IMR-90 (cell line): Measurements from ENCODE around the gene DLG5. TPM values are rescaled to one million over a fixed set of nuclear protein-coding genes. Genes with fewer than 3 reads are reported as not detected.

ENCODE experiments used
- ATAC-seq: fragments of 200-7000 bp; cut with Tn5 transposase; 2 replicates; pipeline ENCODE4 v1.9.1; 2020; ENCODE audit warnings: low read depth, mild to moderate bottlenecking, moderate library complexity
- BruUV-seq: library from RNA; stranded (reverse); fragments of 400-500 nt; replicated peaks from 2 replicates; lab custom pipeline; 2021; lab: Mats Ljungman, UMichigan
- CTCF ChIA-PET: fragments of 300-600 bp; formaldehyde crosslinking; extraction: SDS; loops from one replicate; lab custom pipeline; 2021; ENCODE audit warnings: antibody characterized with exemption; lab: Yijun Ruan, JAX
- POLR2A ChIA-PET: fragments of 300-600 bp; sonication (Branson Sonifier 250); formaldehyde crosslinking; loops from one replicate; lab custom pipeline; 2022; ENCODE audit warnings: antibody characterized with exemption; ENCODE audit not compliant: unreplicated experiment; lab: Charles Lee
- DNase-seq: peaks from one replicate; pipeline ENCODE4 v3.0.0; 2013
- H2AFZ ChIP-seq: replicated peaks from 2 replicates; pipeline ENCODE3; 2013; ENCODE audit warnings: low read length, mild to moderate bottlenecking; ENCODE audit not compliant: poor library complexity
- H2AK5ac ChIP-seq: 2 replicates; pipeline ENCODE4 v1.6.1; 2013; ENCODE audit warnings: low read depth, low read length, inconsistent platforms
- H2AK9ac ChIP-seq: replicated peaks from 2 replicates; pipeline ENCODE3; 2013; ENCODE audit warnings: mild to moderate bottlenecking, low read depth, low read length, moderate library complexity; ENCODE audit not compliant: poor library complexity
- H2BK120ac ChIP-seq: 2 replicates; pipeline ENCODE4 v1.6.1; 2013; ENCODE audit warnings: low read depth, low read length, inconsistent platforms
- H2BK15ac ChIP-seq: 3 replicates; pipeline ENCODE4 v1.6.1; 2013; ENCODE audit warnings: low read depth, low read length, inconsistent platforms
- H2BK20ac ChIP-seq: 2 replicates; pipeline ENCODE4 v1.6.1; 2013; ENCODE audit warnings: low read depth, mild to moderate bottlenecking, inconsistent platforms, low read length, moderate library complexity
- H2BK5ac ChIP-seq: 2 replicates; pipeline ENCODE4 v1.6.1; 2013; ENCODE audit warnings: mild to moderate bottlenecking, low read depth, low read length, inconsistent platforms; ENCODE audit not compliant: poor library complexity, severe bottlenecking
- H3K14ac ChIP-seq: replicated peaks from 2 replicates; pipeline ENCODE4 v1.6.1; 2013; ENCODE audit warnings: low read depth, low read length, inconsistent platforms
- H3K18ac ChIP-seq: 2 replicates; pipeline ENCODE4 v1.6.1; 2013; ENCODE audit warnings: low read depth, low read length, control low read depth
- H3K23ac ChIP-seq: 2 replicates; pipeline ENCODE4 v1.6.1; 2013; ENCODE audit warnings: low read depth, low read length, inconsistent platforms
- H3K27ac ChIP-seq: 2 replicates; pipeline ENCODE4 v1.5.1; 2013; ENCODE audit warnings: mild to moderate bottlenecking, control low read depth, low read length; ENCODE audit not compliant: insufficient read depth
- H3K27me3 ChIP-seq: 2 replicates; pipeline ENCODE4 v1.6.1; 2013; ENCODE audit warnings: low read length; ENCODE audit not compliant: control insufficient read depth, insufficient read depth
- H3K36me3 ChIP-seq: 2 replicates; pipeline ENCODE4 v1.6.1; 2013; ENCODE audit warnings: low read length, mixed read lengths; ENCODE audit not compliant: control insufficient read depth, insufficient read depth
- H3K4ac ChIP-seq: 2 replicates; pipeline ENCODE4 v1.6.1; 2013; ENCODE audit warnings: low read depth, low read length, inconsistent platforms
- H3K4me1 ChIP-seq: 2 replicates; pipeline ENCODE4 v1.6.1; 2013; ENCODE audit warnings: low read length, mixed read lengths; ENCODE audit not compliant: control insufficient read depth, insufficient read depth
- H3K4me2 ChIP-seq: 2 replicates; pipeline ENCODE4 v1.6.1; 2013; ENCODE audit warnings: low read depth, mild to moderate bottlenecking, control low read depth, low read length, moderate library complexity
- H3K4me3 ChIP-seq: 2 replicates; pipeline ENCODE4 v1.5.1; 2013; ENCODE audit warnings: low read depth, mild to moderate bottlenecking, control low read depth, low read length, moderate library complexity; ENCODE audit not compliant: insufficient read depth
- H3K56ac ChIP-seq: 2 replicates; pipeline ENCODE4 v1.6.1; 2013; ENCODE audit warnings: low read length, inconsistent platforms; ENCODE audit not compliant: insufficient read depth; ENCODE audit errors: extremely low read depth
- H3K79me1 ChIP-seq, 2 experiments: 2 replicates each; pipeline ENCODE4 v1.6.1; 2013; ENCODE audit warnings: low read length in 2 of 2, inconsistent platforms in 1 of 2, low read depth in 1 of 2
- H3K9ac ChIP-seq: 2 replicates; pipeline ENCODE4 v1.6.1; 2013; ENCODE audit warnings: low read depth, low read length, control low read depth
- H3K9me1 ChIP-seq: 2 replicates; pipeline ENCODE4 v1.6.1; 2013; ENCODE audit warnings: low read length, inconsistent platforms; ENCODE audit not compliant: insufficient read depth
- H3K9me3 ChIP-seq: 2 replicates; pipeline ENCODE4 v1.6.1; 2013; ENCODE audit warnings: low read length; ENCODE audit not compliant: control insufficient read depth, insufficient read depth
- H4K20me1 ChIP-seq: 2 replicates; pipeline ENCODE4 v1.6.1; 2013; ENCODE audit warnings: low read length, inconsistent platforms; ENCODE audit not compliant: insufficient read depth
- H4K5ac ChIP-seq: 2 replicates; pipeline ENCODE4 v1.6.1; 2013; ENCODE audit warnings: mild to moderate bottlenecking, low read depth, low read length, control low read depth
- H4K8ac ChIP-seq, 2 experiments: 2 replicates each; pipeline ENCODE4 v1.6.1; 2013; ENCODE audit warnings: low read depth in 2 of 2, low read length in 2 of 2, control low read depth in 1 of 2, inconsistent platforms in 1 of 2
- H4K91ac ChIP-seq: 2 replicates; pipeline ENCODE4 v1.6.1; 2013; ENCODE audit warnings: low read depth, low read length, inconsistent platforms; ENCODE audit not compliant: insufficient read depth
- CEBPB ChIP-seq: IDR thresholded peaks from 2 replicates; pipeline ENCODE4 v1.6.1; 2012; ENCODE audit warnings: low read depth, low read length, improper control_type of control experiment
- CTCF ChIP-seq: conservative IDR thresholded peaks from 2 replicates; pipeline ENCODE4 v1.5.1; 2012; ENCODE audit warnings: mild to moderate bottlenecking, low read depth, low read length, improper control_type of control experiment
- FOS ChIP-seq: fragments of 150-350 bp; IDR thresholded peaks from 2 replicates; pipeline ENCODE4 v1.6.1; 2016; ENCODE audit warnings: low read depth, low read length
- MAFK ChIP-seq: IDR thresholded peaks from 2 replicates; pipeline ENCODE4 v1.6.1; 2012; ENCODE audit warnings: low read depth, low read length, improper control_type of control experiment
- POLR2A ChIP-seq: IDR thresholded peaks from 2 replicates; pipeline ENCODE4 v1.6.1; 2012; ENCODE audit warnings: mild to moderate bottlenecking, low read depth, low read length
- RAD21 ChIP-seq: IDR thresholded peaks from 2 replicates; pipeline ENCODE4 v1.6.1; 2012; ENCODE audit warnings: low read length, improper control_type of control experiment
- WGBS, 2 experiments: methylation state at CpG; one replicate each; pipeline versions ENCODE4 v1.1.5 to v1.1.7; 2013; ENCODE audit warnings: missing lambda C conversion rate in 2 of 2; ENCODE audit not compliant: insufficient read length in 1 of 2; ENCODE audit errors: extremely low coverage in 2 of 2; 5-methylcytosine and 5-hydroxymethylcytosine counted together
- dilution Hi-C: fragments of 300-500 bp; cut with HindIII; formaldehyde crosslinking; loops from one replicate; pipeline ENCODE4 v1.14.3; 2018; ENCODE audit warnings: low sequenced_read_pairs; ENCODE audit not compliant: unreplicated experiment
- in situ Hi-C: fragments of 300-500 bp; cut with MboI; formaldehyde crosslinking; loops from 3 replicates; pipeline ENCODE4 v1.14.3; 2019; ENCODE audit warnings: low sequenced_read_pairs, inconsistent platforms, mixed read lengths
- intact Hi-C: fragments of 100-400 bp; cut with micrococcal nuclease; formaldehyde crosslinking; loops from 2 replicates; pipeline ENCODE4 v1.10.0; 2022
- polyA plus RNA-seq, 3 experiments: library from polyadenylated mRNA; depleted of rRNA; stranded (reverse); fragments of >200 nt; gene quantifications; 2 replicates each; pipeline ENCODE4 v1.2.3, GENCODE V29; 2012; ENCODE audit warnings: low replicate concordance in 1 of 3
- total RNA-seq: library from RNA; depleted of rRNA; stranded (reverse); fragments of >200 nt; gene quantifications from 2 replicates; pipeline ENCODE4 v1.2.3, GENCODE V29; 2012

DLG5 gene
- total and polyA plus RNA-seq, 2 of the 4 experiments (the other 2 are of a cell fraction) = 12.7 to 28.7 TPM

- peaks cover 8% of the 10 kb centered on the region for H3K4me1 ChIP-seq
- H2AFZ ChIP-seq = no peak overlapping the region
- H4K5ac ChIP-seq = no peak overlapping the region
- H2BK15ac ChIP-seq = no peak overlapping the region
- H2AK9ac ChIP-seq = no peak overlapping the region
- no peak overlapping the region for H2BK20ac ChIP-seq
- peak overlapping the region; percentile 24; the same call in 1 of the 2 replicates for H2AK5ac ChIP-seq
- no peak overlapping the region for H3K18ac ChIP-seq
- H3K14ac ChIP-seq = no peak overlapping the region; the same call in 1 of the 2 replicates
- H3K36me3 ChIP-seq = no peaks in the 10 kb centered on the region
- H3K9me3 ChIP-seq = no peaks in the 10 kb centered on the region
- no peak overlapping the region for H2BK120ac ChIP-seq
- no peak overlapping the region for H4K91ac ChIP-seq
- no peak overlapping the region for H3K9ac ChIP-seq
- H4K8ac ChIP-seq = no peak overlapping the region
- H3K9me1 ChIP-seq = peaks cover 8% of the 10 kb centered on the region
- dilution Hi-C loops = no loop called here
- DNase-seq (no peak), ATAC-seq (no peak)
- no peaks in the 10 kb centered on the region for H3K27me3 ChIP-seq
- POLR2A ChIA-PET = interaction anchor here (0.9 kb wide), 1 partner anchor 10 kb away, joined by 4 read pairs; the partner anchor contains the start of gene DLG5
- no peak overlapping the region for H2BK5ac ChIP-seq
- H3K4me3 ChIP-seq = no peak overlapping the region
- H3K79me1 ChIP-seq = no peaks in the 10 kb centered on the region
- no peak overlapping the region for H3K4me2 ChIP-seq
- H4K20me1 ChIP-seq = no peaks in the 10 kb centered on the region
- intact Hi-C loops = no loop called here
- H3K27ac ChIP-seq = no peak overlapping the region
- no peak overlapping the region for H3K56ac ChIP-seq
- 83% methylated on average over 2 of the region's 3 CpGs; no CpG with 5 or more reads in 1 of the 2 experiments for WGBS, 2 experiments
- BruUV-seq = no TSS peak
- no peak for TF ChIP-seq CEBPB
- no peak for TF ChIP-seq FOS
- TF ChIP-seq CTCF = no peak
- TF ChIP-seq MAFK = no peak
- TF ChIP-seq RAD21 = no peak
- no peak for TF ChIP-seq POLR2A
- peak overlapping the region; percentile 29; the same call in 1 of the 2 replicates for H3K23ac ChIP-seq
- CTCF ChIA-PET = interaction anchor here (0.6 kb wide), 1 partner anchor 28 kb away, joined by 4 read pairs; no protein-coding TSS in a partner anchor
- in situ Hi-C loops = no loop called here
- H3K4ac ChIP-seq = no peak overlapping the region
Measured at GRCh38 chr10:77936697-77937567, 10.4 kb upstream of the DLG5 start.
